ENCODE data around the gene TMEM217.
"Not testable (repeated sequence)": the region's sequence is repeated elsewhere in the genome, so short reads cannot be mapped to it uniquely, and the experiment has no call there.

TMEM217 gene

DNA sequence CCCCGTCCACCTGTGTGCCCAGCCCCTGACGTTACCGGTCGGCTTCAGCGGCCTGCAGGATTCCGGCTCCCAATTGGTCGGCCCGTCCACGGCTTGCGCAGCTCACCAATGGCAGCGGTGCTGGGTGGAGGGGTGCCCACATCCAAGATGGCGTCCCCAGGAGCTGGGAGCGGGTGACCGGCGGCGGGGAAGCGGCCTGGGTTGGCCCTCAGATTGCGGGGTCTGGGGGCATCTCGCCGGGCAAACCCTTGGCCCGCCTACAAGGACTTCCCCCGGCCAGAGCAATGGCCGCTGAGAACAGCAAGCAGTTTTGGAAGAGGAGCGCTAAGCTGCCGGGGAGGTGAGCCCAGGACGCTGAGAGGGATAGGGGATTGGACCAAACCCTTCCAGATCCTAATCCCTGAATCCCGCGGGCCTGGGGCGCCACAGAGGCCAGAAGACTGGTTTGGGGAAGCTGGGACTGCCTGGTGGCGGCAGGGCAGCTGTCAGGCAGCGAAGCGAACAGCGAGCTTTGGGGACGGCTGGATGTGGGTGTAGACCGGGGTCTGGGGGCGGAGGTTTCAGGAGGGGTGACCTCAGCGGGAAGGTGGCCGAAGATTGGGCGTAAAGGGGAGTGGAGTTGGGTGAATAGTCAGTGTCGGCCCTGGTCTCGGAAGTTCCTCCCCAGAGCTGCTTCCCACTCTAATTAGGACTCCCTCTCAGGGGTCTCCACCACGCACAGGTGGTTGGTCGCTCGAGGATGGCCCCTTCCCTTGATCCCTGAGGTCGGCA lies at the start of gene TMEM217, which contains the start of gene TBC1D22B:
Gene TMEM217, minus strand, starts transcription at position 511 of the 771 bp plus-strand sequence. CDS start 39,114 bp downstream, outside the sequence.
Gene TBC1D22B, plus strand, starts transcription at position 139 of the 771 bp plus-strand sequence. Its CDS starts 146 bp downstream, at position 285.
- peak; percentile 84 for FAIRE-seq

DNA sequence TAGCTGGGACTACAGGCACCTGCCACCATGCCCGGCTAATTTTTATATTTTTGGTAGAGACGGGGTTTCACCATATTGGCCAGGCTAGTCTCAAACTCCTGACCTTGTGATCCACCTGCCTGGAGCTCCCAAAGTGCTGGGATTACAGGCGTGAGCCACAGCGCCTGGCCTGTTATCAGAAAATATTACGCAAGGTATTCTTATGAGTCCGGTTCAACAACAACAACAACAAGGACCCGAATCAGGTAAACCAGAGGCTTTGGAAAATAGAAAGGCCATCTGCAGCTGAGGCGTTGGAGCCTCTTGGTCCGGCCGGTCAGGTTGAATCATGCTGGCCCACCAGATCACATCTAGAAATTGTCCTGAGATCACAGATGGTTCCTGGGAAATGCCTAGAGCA lies 49.5 kb upstream of the TMEM217 start:
- not testable (repeated sequence) for FAIRE-seq

DNA sequence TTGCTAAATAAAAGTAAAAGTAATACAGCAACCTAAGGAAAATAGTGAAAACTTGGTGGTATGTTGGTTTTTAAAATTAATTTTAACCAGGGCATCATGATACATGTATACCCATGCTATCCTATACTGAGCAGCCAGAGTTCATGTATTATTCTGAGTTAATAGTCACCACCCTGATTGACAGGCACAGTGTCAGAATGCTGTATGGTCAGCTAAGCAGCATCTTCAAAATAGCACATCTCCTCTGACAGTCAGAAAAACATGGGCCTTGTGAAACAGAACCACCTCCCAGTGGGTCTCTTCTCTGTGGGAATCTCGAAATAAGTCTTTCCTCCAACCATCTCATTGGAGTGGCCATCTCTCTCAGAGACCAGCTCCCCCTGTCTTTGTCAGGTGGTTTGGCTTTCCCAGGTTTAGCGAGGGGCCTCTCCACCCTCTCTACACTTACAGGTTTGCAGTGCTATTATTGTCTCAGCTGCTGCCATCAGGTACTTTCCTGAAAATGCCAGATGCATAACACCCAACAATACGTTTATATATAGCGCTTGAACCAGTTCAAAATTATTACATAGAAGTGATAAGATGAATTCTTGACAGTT lies 48.8 kb upstream of the TMEM217 start:
- FAIRE-seq: no peak

DNA sequence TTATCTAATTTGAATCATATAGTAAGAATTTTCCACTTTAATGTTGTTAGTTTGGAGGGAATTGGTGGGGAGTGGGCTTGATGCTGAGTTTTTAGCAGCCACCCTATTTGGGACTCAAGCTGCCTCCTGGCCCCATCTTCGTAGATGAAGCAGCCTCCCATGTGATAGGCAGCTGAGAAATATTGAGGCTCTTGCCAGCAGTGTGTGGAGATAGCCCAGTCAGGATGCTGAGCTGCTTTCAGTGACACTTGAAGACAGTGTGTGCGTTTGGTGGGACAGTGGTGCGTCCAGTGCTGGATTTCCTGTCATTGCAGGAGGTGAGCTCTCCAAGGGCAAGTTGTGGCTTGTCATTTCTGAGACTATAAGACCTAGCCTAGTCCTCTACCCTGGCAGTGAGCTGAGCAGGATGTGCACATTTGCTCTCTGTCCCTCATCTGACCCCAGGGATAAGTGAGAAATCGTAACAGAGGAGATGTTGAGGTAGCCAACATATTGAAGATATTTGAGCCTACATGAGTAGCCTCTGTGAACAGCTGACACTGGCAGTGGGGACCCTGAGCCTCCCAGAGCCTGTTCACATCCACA lies 48.0 kb upstream of the TMEM217 start:
- no peak for FAIRE-seq

DNA sequence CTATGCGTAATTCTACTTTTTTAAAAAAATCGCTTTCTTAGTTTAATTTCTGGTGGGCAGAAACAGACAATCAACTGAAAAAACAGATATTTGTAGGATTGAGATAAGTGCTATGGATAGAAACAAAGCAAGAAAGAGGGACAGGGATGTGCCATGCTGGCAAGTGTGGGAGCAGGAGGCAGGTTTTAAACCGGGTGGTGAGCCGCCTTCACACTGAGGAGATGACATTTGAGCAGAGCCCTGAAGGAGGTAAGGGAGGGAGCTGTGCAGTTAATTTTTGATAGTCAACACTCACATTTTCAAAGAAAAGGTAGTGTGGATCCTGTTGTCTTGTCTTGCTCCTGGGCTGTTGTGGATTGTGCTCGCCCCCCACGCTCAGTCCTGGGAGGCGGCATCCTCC lies 46.8 kb upstream of the TMEM217 start:
- FAIRE-seq: no peak

DNA sequence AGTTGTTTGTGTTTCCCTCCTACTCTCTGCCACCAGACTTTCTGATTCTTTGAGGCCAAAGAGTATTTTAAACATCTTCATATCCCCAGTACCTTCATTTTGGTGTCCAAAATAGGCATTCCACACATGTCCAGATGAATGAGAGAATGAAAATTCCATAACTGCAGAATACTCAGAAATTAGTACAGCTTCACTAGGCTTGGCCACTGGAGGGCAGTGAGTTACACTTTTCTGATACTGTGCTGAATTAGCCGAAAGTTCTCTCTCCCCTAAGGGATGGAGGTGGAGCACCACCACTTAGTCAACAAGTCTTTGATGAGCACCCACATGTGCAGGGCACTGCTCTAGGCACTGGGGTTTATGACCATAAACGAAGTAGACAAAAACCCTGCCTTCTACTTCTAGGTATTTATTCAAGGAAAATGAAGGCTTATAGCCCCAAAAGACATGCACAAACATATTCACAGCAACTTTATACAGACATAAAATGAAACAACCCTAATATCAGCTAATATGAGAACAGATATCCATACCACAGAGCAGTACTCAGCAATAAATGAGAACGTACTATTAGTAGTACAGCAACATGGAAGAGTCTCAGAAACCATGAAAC lies 46.1 kb upstream of the TMEM217 start:
- FAIRE-seq: no peak

DNA sequence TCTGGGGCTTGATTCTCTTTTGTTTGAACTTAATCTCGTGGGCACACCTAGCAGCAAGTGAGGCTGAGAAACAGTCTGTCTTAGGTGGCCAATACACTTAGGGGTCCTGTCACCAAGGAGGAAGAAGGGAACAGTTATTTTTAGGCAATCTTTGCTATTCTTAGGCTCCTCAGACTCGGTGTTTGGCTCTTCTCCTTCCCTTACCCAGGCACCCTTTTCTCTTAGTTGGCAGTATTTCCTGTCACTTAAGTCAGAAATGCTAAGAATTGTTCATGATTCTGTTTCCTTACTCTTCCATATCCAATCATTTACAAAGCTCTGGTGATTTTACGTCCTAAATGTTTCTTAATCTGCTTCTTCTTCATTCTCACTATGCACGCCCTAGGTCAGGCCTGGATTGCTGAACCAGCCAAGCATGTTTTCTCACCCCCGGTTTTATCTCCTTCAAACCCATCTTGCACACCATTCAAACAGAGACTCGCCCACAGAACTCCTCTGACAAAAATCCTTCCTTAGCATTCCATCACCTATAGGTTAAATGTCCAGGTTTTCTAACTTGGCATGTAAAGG lies 45.2 kb upstream of the TMEM217 start:
- no peak for FAIRE-seq

DNA sequence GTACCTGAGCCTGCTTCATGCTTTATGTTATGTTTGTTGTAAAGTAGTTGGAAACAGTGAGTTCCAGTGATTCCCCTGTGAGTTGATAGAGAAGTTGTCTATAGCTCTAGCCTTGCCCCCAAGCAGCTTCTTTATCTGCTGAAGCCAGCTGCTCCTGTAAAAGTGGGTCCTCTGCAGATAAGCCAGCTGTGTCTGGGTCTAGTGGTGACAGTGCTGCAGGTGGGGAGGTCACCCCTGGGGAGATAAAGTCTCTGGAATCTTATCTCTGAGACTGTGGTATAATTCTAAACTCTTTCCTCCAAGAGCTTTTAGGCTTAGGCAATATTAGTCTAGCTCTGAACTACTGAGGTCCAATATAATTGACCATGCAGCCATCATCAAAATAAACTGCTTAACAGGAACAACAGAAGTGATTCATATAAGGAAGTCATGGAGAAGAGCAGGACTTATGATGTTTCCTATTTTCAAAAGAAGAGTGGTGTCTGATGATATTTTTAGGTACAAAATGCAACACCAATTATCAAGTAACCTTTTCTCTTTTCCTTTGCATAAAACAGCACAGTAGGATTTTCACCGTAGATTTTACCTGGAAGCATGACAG lies 44.2 kb upstream of the TMEM217 start:
- FAIRE-seq: no peak

DNA sequence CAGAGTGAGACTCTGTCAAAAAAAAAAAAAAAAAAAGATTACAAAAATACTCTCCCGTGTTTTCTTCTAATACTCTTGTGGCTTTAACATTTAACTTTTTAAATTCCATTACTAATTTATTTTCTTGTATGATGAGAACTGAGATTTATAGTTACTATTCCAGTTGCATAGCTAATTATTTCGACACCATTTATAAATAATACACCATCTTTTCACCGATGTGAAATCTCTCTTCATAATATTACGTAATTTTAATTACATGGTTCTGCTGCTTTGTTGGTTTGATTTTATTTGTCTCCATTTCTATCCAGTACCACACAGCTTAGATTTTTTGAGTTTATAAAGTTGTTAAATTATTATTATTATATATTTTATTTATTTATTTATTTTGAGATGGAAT lies 42.0 kb upstream of the TMEM217 start:
- no peak for FAIRE-seq

DNA sequence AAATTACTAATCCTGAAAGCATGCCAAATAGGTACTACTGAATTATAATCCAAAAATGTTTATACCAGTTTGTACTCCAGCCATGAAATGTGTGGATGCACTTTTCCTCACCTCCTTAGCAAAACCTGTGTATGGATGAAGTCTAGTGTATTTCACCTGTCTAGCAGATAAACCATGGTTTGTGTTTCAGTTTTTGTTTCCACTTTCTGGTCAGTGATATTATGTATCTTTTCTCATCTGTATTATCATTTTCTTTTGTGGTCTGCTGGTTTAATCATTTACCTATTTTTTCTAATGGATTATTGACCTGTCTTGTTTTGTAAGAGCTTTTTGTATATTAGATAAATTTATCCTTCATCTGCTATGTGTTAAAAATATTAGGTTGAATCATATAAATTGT lies 41.0 kb upstream of the TMEM217 start:
- no peak for FAIRE-seq

DNA sequence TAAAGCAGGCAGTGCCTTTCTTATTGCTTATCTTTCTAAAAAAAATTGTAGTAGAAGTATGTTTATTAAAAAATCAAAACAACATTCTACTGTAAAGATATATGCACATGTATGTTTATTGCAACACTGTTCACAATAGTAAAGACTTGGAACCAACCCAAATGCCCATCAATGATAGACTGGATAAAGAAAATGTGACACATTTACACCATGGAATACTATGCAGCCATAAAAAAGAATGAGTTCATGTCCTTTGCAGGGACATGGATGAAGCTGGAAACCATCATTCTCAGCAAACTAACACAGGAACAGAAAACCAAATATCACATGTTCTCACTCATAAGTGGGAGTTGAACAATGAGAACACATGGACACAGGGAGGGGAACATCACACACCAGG lies 39.7 kb upstream of the TMEM217 start:
- not testable (repeated sequence) for FAIRE-seq

DNA sequence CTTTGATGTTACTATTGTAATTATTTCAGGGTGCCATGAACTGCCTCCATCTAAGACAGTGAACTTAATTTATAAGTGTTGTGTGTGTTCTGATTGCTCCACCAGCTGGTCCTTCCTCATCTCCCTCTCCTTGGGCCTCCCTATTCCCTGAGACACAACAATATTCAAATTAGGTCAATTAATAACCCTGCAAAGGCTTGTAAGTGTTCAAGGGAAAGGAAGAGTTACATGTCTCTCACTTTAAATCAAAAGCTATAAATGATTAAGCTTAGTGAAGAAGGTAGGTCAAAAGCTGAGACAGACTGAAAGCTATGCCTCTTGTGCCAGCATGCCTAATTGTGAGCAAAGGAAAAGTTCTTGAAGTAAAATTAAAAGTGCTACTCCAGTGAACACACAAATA lies 35.5 kb upstream of the TMEM217 start:
- FAIRE-seq: no peak

DNA sequence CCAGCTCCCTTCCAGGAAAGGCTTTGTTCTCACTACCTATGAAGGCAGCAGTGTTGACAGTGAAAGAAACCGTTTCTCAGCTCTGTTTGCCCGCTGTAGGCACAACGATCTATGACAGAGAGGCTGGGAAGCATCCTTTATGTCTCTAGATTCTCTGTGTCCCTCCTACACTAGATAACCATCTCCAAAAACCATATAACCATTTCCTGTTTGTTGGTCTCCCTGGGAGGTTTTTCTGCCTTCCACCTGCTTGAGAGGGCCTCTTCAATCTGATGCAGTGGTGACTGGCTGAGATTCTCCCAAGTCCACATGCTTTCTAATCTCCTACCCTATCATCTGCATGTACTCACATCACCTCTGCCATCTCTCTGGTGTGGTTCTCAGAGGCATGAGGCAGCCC lies 32.0 kb upstream of the TMEM217 start:
- no peak for FAIRE-seq

DNA sequence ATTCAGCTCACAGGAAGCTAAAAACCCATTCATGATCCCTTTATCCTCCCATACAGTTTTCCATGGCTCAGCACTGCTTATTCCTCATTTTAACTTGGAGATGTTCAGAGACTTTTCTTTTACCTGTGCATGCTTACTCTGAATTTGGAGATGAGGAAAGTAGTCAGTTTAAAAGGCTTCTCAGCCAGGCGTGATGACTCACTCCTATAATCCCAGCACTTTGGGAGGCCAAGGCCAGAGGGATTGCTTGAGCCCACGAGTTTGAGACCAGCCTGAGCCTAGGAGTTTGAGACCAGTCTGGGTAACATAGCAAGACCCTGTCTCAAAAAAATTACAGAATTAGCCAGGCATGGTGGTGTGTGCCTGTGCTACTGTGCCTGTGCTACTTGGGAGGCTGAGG lies 30.3 kb upstream of the TMEM217 start:
- FAIRE-seq: no peak

DNA sequence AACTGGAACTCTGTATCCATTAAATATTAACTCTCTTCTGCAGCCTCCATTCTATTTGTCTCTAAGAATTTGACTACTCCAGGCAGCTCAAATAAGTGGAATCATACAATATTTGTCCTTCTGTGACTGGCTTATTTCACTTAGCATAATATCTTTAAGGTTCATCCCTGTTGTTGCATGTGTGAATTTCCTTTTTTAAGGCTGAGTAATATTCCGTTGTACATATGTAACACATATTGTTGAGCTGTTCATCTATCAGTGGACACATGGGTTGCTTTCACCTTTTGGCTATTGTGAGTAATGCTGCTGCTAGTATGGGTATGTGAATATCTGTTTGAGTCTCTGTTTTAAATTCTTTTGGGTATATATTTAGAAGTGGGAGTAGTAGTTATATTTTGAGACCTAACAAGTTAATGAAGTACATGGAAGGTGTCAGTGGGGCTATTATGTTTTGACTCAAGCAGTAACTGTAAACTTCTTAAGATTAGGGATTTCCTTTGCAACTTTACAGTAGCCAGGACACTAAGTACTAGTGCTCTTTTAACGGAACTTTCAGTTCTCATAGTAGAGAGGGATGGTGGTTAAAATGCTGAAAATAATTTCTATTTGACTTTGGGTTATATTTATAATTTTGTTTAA lies 29.7 kb upstream of the TMEM217 start:
- FAIRE-seq: no peak

DNA sequence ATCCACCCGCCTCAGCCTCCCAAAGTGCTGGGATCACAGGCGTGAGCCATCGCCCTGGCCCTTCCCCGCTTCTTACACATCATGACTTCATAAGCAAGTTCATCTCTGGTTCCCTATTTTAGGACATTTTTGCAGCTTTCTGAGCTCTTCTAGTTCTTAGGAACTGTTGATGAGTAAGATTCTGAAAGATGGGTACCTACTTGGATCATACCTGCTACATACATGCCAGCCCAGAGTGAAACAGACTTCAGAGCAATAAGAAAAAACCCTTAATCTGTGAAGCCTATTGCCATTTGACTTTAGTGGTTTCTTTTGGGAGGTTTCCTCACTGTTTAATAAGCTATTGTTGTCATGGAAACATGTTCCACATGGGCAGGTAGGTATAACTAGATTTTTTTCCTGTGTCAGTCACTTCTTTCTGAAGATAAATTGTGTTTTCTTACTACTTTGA lies 27.9 kb upstream of the TMEM217 start:
- FAIRE-seq: no peak

DNA sequence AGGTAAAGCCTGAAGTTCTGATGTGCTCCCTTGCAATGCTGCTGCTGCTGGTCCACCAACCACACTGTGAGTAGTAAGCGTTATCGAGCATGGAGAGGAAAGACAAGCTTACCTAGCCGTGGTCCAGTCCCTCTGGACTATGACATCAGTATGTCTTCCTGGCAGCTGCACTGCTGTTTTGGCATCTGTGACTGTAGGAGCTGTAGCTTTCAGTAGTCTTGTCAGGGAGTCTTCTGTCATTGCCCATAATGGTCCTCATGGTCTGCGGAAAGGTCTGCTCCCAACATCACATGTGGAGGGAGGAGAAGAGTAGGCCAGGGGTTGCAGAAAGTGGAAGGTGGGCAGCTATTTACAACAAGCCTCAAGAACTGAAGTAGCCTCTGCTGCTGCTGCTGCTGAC lies 26.8 kb upstream of the TMEM217 start:
- no peak for FAIRE-seq

DNA sequence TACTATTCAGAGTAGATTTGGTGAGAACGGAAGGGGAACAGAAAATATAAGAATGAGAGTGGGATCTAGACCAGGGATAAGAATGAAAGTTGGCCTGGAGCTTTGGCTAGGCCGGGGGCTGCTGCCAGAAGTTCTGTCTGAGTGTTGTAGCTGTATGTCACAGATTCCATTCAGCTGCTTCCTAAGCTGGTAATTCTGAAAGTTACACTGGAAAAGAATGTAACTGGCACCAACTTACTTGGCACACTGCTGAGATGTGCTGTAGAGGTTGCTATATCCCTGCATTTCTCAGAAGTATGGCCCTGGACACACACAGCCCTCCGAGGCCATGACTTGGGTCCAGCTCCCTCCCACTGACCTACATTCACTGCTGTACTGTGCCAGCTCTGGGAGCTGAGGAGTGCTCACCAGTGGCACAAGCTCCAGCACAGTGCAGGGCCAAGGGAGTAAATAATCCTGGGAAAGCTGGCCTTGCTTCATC lies 25.8 kb upstream of the TMEM217 start:
- FAIRE-seq: no peak

DNA sequence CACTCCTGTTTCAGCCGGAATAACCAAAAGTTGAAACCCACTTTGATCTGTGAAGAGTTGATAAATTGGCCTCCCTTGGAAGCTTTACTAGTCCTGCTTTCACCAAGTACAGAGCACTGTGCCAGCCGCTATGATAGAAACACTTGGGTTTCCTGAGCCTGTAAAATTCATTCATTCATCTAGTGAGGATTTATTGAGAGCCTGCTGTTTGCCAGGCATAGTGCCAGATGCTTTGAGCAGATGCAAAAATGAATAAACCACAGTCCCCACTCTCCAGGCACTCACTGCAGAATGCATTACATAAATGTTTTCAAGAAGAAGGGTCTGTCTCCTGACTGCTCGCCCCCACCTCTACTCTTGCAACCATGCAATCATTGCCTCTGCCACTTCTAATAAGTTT lies 25.3 kb upstream of the TMEM217 start:
- no peak for FAIRE-seq

DNA sequence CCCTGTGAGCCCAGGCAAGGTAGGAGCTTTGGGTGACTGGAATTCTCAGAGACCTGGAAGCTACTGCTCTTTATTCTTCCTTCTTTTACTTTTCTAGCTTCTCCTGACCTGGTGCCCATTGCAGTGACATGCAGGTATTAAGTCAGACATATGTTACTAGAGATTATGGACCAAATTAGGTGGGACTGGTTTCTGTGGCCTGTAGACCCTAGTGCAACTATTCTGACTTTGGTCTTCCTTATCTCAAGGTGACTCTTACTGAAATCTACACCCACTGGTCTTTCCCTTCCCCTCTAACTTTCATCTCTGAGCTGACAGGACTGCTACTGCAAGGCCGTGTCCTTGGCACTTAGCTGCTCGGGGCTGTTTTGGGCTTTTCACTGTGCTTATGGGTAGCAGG lies 24.4 kb upstream of the TMEM217 start:
- FAIRE-seq: no peak

DNA sequence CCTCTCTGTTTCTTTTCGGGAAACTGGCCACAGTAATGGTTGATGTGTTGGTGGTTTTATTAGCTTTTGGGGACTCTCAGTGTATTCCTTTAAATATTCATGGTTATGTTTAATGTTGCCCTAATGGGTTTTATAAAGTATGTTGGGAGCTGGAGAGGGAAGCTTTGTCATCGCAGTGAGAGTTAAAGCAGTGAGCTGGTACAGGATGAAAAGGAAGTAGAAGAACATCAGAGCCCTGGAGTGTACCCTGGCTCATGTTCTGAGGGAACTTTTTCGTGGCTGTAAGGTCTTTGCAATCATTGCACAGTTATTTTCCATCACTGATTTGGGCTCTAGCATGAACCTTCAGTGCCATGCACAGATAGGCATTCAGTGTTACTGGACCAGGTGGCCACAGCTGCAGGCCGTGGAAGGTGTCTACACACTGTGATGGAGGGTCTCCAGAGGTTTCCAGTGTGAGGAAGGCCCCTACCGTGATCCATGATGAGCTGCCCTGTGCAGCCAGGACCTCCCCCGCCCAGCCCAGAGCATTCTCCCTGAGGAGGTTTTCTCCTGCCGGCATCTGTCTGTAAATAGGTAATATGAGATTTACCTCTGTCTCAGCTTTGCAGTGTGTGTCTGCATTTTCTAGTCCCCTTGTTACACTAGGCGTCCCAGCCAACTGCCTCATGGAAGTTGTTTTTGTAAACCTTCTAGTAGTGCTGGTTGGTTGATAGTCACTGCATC lies 22.4 kb upstream of the TMEM217 start:
- no peak for FAIRE-seq

Measured in colon (tissue), 2 donors.